ENCODE measurements around the gene HGS.

The HGS gene

GRCh38 chr17:81690066-81690465, 6.3 kb downstream of the HGS start:
- H3K27ac ChIP-seq (replicated peaks) = no peak overlapping the region
- H3K4me3 ChIP-seq (replicated peaks; ENCODE audit: insufficient read depth, low read length) = no peak overlapping the region
- no peaks in the 10 kb centered on the region for H3K27me3 ChIP-seq (ENCODE audit: insufficient read depth, poor library complexity, severe bottlenecking)
- DNase-seq (ENCODE audit: low read depth in 1 of 2, low spot score in 1 of 2) = no peak
- TF ChIP-seq REST (IDR thresholded peaks at IDR 0.05; ENCODE audit: insufficient replicate concordance, low read depth) (no peak), POLR2AphosphoS5 (IDR thresholded peaks at IDR 0.05; ENCODE audit: low read depth) (no peak), GABPA (IDR thresholded peaks at IDR 0.05; ENCODE audit: low read depth) (no peak), SPI1 (IDR thresholded peaks at IDR 0.05; ENCODE audit: borderline replicate concordance, low read depth) (no peak), CTCF (IDR thresholded peaks at IDR 0.05; ENCODE audit: insufficient read depth, low read length) (no peak)

GRCh38 chr17:81690549-81690948, 6.7 kb downstream of the HGS start:
- no peak overlapping the region for H3K27ac ChIP-seq (replicated peaks)
- no peak for TF ChIP-seq SPI1 (IDR thresholded peaks at IDR 0.05; ENCODE audit: borderline replicate concordance, low read depth)
- TF ChIP-seq POLR2AphosphoS5 (IDR thresholded peaks at IDR 0.05; ENCODE audit: low read depth) = no peak
- no peak for TF ChIP-seq REST (IDR thresholded peaks at IDR 0.05; ENCODE audit: insufficient replicate concordance, low read depth)
- no peaks in the 10 kb centered on the region for H3K27me3 ChIP-seq (ENCODE audit: insufficient read depth, poor library complexity, severe bottlenecking)
- no peak for DNase-seq (ENCODE audit: low read depth in 1 of 2, low spot score in 1 of 2)
- H3K4me3 ChIP-seq (replicated peaks; ENCODE audit: insufficient read depth, low read length) = no peak overlapping the region

- H3K27me3 ChIP-seq (ENCODE audit: insufficient read depth, poor library complexity, severe bottlenecking) = no peaks in the 10 kb centered on the region
- no peak for DNase-seq (ENCODE audit: low read depth in 1 of 2, low spot score in 1 of 2)
- no peak for TF ChIP-seq REST (IDR thresholded peaks at IDR 0.05; ENCODE audit: insufficient replicate concordance, low read depth)
- TF ChIP-seq POLR2AphosphoS5 (IDR thresholded peaks at IDR 0.05; ENCODE audit: low read depth) = no peak
- TF ChIP-seq GABPA (IDR thresholded peaks at IDR 0.05; ENCODE audit: low read depth) = no peak
- no peak for TF ChIP-seq SPI1 (IDR thresholded peaks at IDR 0.05; ENCODE audit: borderline replicate concordance, low read depth)
- no peak for TF ChIP-seq CTCF (IDR thresholded peaks at IDR 0.05; ENCODE audit: insufficient read depth, low read length)
Measured at GRCh38 chr17:81691196-81691595, 7.4 kb downstream of the HGS start.

GRCh38 chr17:81691608-81692007, 7.8 kb downstream of the HGS start:
- Histone ChIP-seq H3K4me3 (replicated peaks; ENCODE audit: insufficient read depth, low read length) (no peak overlapping the region), H3K27ac (replicated peaks) (no peak overlapping the region), H3K27me3 (ENCODE audit: insufficient read depth, poor library complexity, severe bottlenecking) (no peaks in the 10 kb centered on the region)
- TF ChIP-seq REST (IDR thresholded peaks at IDR 0.05; ENCODE audit: insufficient replicate concordance, low read depth) (no peak), CTCF (IDR thresholded peaks at IDR 0.05; ENCODE audit: insufficient read depth, low read length) (no peak), SPI1 (IDR thresholded peaks at IDR 0.05; ENCODE audit: borderline replicate concordance, low read depth) (no peak), GABPA (IDR thresholded peaks at IDR 0.05; ENCODE audit: low read depth) (no peak), POLR2AphosphoS5 (IDR thresholded peaks at IDR 0.05; ENCODE audit: low read depth) (no peak)
- no peak for DNase-seq (ENCODE audit: low read depth in 1 of 2, low spot score in 1 of 2)

More at GRCh38 chr17:81691196-81691595, 7.4 kb downstream of the HGS start:
- Histone ChIP-seq H3K4me3 (replicated peaks; ENCODE audit: insufficient read depth, low read length) (no peak overlapping the region), H3K27ac (replicated peaks) (no peak overlapping the region)
